GM19238 (cell line): Measurements from ENCODE around the gene ALKBH6.
"Not testable (repeated sequence)": the region's sequence is repeated elsewhere in the genome, so short reads cannot be mapped to it uniquely, and the experiment has no call there.

Experiments used
- DNase-seq: peaks from one replicate; pipeline ENCODE4 v3.0.0; 2011; ENCODE audit warnings: low spot score; ENCODE audit not compliant: insufficient read length

Gene ALKBH6

DNA sequence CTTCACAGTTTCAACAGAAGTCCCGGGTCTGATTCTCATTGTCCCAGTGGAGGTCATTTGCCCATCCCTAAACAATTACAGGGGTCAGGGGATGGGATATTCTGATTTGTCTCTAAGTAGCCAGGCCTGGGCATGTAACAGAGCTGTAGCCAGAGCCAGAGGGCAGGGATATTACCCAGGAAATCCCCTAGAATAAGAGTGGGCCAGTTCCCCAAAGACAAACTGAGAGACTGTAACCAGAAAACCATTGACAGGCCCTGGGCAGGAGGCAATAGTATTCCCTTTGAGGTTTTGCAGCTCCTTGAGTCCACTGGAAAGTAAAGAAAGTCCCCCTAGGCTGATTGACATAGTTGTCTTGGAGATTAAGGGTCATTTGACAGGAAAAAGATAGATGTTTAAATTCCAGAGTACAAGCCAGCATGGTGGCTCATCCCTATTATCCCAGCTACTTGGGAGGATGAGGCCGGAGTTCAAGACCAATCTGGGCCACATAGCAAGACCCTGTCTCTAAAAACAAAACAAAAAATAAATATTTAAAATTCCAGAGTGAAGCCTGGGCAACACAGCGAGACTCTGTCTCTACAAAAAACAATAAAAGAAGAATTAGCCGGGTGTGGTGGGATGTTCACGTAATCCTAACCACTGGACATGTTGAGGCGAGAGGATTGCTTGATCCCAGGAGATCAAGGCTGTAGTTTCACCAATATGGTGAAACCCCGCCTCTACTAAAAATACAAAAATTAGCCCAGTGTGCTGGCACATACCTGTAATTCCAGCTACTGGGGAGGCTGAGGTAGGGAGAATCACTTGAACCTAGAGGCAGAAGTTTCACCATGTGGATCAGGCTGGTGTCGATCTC is 20.9 kb downstream of the ALKBH6 start:
- no peak for DNase-seq

GRCh38 chr19:35991731-35992450 is 22.1 kb downstream of the ALKBH6 start:
- DNase-seq = no peak

- DNase-seq = no peak
Measured at GRCh38 chr19:35990771-35991730, 23.0 kb downstream of the ALKBH6 start.

DNA sequence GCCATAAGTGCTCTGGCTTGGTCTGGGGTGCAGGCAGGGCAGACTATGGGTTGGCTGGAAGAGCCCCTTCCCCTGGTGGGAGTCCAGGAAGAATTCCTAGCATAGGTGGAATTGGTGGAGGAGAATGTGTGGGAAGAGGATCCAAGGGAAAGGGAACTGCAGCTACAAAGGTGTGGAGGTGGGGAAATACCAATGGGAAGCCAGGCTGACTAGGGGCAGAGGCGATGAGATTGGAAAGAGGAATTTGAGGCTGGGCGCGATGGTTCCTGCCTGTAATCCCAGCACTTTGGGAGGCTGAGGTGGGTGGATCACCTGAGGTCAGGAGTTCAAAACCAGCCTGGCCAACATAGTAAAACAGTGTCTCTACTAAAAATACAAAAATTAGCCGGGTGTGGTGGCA is 23.9 kb downstream of the ALKBH6 start:
- no peak for DNase-seq

DNA sequence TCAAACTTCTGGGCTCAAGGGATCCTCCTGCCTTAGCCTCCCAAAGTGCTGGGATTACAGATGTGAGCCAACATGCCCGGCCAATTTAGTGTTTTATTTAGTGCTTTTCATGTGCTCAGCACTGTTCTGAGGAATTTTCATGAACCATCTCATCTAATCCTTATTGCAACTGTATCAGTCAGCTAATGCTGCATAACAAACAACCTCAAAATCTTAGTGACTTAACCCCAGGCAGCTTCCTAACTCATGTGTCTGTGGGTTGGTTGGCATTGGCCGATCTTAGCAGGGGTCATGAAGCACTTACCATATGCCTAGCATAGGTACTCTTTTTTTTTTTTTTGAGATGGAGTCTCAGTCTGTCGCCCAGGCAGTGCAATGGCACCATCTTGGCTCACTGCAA is 25.2 kb downstream of the ALKBH6 start:
- DNase-seq = no peak

GRCh38 chr19:35987571-35987896 is 26.5 kb downstream of the ALKBH6 start:
- DNase-seq = no peak

GRCh38 chr19:35986664-35987570 is 27.1 kb downstream of the ALKBH6 start:
- DNase-seq = no peak

DNA sequence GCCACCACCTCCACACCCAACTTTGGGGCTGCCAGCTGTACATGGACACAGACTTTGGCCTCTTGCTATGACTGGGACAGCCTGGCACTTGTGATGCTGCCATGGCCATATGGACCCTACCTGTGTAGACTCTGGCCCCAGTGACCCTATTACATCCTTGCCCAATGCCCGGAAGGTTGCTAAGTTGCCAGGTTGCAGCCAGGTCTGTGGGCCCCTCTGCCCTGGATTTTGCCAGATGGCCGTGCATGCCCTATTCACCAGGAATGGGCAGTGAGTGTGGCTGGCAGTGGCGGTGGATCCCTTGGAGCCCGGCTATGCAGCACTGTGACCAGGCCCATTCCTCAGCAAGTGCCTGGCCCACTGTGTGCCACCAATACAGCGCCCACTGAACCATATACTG is 27.9 kb downstream of the ALKBH6 start:
- no peak for DNase-seq

DNA sequence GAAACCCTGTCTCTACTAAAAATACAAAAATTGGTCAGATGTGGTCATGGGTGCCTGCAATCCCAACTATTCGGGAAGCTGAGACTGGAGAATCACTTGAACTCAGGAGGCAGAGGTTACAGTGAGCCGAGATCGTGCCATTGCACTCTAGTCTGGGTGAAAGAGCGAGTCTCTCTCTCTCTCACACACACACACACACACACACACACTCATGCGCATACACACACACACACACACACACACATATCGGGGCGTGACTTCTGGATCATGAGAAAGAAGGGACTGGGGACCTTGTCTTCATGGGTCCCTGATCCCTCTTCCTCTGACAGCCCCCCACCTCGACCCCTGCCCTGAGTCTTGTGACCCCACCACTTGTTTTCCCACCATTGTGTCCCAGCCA is 30.8 kb downstream of the ALKBH6 start:
- no peak for DNase-seq

GRCh38 chr19:35980997-35981396 is 33.0 kb downstream of the ALKBH6 start:
- DNase-seq = not testable (repeated sequence)

DNA sequence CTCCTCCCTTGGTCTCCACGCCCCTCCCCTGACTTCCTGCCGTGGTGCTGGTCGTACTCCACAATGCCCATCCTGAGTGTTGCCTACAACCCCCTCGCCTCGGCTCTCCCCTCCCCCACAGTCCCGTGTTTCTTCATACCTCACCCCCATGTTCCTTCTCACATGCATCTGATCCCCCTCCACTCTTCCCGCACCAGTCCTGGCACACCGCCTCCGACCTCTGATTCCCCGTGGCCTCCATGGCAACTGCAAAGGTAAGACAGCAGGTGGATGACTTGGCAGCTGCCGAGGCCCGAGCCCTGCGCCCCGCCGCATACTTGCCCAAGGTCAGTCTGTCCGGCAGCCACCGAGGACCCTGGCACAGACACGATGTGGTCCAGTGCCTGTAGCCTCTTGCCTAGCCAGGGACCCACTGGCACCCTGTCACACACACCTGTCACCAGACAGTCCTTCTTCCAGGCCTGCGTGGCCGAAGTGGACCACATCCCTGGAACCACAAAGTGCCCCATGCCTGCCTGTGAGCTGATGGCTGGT is 35.1 kb downstream of the ALKBH6 start:
- DNase-seq = no peak

DNA sequence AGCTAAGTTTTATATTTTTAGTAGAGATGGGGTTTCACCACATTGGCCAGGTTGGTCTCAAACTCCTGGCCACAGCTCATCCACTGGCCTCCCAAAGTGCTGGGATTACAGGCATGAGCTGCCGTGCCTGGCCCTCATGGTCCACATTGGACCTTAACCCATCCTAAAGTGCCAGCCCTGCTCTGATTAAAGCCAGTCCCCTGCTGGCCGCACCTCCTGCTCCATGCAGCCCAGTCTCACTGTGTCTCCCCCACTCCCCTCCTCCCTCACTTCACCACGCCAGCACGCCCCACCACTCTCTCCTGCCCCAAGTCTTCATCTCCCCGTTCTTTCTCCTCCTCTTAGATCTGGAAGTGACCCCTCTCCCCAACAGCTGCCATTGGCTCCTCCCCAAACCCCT is 35.7 kb downstream of the ALKBH6 start:
- no peak for DNase-seq

- no peak for DNase-seq
Measured at GRCh38 chr19:35977446-35978222, 36.4 kb downstream of the ALKBH6 start.

- no peak for DNase-seq
Measured at GRCh38 chr19:35975608-35976214, 38.3 kb downstream of the ALKBH6 start.

DNA sequence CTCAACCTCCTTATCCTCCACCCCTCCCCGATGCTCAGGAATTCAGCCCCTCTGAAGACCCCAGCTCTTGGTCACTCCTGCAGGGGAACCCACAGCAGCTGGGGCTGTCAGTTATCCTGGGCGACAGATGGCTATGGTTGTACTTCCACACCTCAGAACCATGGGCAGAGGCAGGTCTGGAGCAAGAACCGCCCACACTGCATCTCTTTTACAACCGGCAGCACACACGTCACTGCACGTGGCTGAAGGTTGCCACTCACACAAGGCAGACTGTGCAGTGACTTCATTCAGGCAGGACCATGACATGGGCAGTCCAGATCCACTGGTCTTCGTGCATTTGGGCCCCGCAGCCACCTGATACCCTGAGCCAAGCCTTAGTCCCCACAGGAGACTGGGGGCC is 40.5 kb downstream of the ALKBH6 start:
- no peak for DNase-seq

GRCh38 chr19:35966771-35967170 is 47.2 kb downstream of the ALKBH6 start:
- DNase-seq = no peak

DNA sequence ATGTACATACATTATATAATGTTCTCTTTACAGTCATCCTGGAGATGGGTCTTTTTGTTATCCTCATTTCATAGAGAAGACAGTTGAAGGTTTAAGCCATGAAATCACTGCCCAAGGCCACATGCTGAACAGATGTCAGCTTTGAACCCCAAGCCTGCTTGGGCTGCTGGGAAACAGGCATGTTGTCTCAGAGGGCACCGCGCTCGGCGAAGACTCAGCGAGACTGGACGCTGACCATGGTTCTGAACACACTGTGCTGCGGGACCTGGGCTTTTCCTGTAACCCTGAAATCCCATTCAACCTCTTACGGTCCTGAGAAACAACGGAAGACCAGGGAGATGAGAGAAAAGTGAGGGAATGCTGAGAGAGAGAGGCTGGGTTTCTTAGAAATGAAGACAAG is 50.5 kb downstream of the ALKBH6 start:
- DNase-seq = no peak

- no peak for DNase-seq
Measured at GRCh38 chr19:35960432-35960972, 53.5 kb downstream of the ALKBH6 start.

- DNase-seq = no peak
Measured at GRCh38 chr19:35959968-35960320, 54.1 kb downstream of the ALKBH6 start.
